Epithelial cell of esophagus (primary cell): ENCODE data around the gene THSD4.
A peak's percentile ranks its signal among the peaks of the same experiment; 100 is the strongest.

Experiments used
- DNase-seq: peaks from one replicate; pipeline ENCODE4 v3.0.0; 2010; ENCODE audit warnings: low read depth
- H3K4me3 ChIP-seq: 2 replicates; pipeline ENCODE4 v1.5.1; 2011; ENCODE audit warnings: mild to moderate bottlenecking, low read length, control low read depth
- TF ChIP-seq, protein P1 (sequence below): IDR thresholded peaks from 2 replicates; pipeline ENCODE4 v1.5.1; 2011; ENCODE audit warnings: low read depth, mild to moderate bottlenecking, low read length, control low read depth, inconsistent platforms; ENCODE audit not compliant: insufficient read depth; ENCODE audit errors: missing control alignments

Gene THSD4

DNA sequence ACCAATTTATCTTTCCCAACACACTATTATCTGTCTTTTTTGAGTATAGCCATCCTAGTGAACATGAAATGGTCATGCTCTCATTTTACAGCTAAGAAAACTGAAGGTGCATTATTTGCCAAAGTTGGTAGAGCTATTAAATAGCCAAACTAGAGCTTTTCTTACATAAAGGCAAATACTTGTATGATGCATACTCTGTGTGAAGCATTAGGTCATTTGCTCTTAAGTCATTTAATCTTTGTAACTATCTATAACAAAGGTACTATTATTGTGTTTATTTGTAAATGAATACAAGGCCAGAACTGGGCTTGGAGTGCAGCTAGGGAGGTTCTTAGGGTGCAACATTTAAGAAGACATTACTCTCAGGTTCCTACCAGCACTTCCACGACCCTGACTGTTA, 123.7 kb downstream of the THSD4 start:
- TF ChIP-seq, protein P1, sequence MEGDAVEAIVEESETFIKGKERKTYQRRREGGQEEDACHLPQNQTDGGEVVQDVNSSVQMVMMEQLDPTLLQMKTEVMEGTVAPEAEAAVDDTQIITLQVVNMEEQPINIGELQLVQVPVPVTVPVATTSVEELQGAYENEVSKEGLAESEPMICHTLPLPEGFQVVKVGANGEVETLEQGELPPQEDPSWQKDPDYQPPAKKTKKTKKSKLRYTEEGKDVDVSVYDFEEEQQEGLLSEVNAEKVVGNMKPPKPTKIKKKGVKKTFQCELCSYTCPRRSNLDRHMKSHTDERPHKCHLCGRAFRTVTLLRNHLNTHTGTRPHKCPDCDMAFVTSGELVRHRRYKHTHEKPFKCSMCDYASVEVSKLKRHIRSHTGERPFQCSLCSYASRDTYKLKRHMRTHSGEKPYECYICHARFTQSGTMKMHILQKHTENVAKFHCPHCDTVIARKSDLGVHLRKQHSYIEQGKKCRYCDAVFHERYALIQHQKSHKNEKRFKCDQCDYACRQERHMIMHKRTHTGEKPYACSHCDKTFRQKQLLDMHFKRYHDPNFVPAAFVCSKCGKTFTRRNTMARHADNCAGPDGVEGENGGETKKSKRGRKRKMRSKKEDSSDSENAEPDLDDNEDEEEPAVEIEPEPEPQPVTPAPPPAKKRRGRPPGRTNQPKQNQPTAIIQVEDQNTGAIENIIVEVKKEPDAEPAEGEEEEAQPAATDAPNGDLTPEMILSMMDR, result no peak
- H3K4me3 ChIP-seq, result no peak overlapping the region
- no peak for DNase-seq

DNA sequence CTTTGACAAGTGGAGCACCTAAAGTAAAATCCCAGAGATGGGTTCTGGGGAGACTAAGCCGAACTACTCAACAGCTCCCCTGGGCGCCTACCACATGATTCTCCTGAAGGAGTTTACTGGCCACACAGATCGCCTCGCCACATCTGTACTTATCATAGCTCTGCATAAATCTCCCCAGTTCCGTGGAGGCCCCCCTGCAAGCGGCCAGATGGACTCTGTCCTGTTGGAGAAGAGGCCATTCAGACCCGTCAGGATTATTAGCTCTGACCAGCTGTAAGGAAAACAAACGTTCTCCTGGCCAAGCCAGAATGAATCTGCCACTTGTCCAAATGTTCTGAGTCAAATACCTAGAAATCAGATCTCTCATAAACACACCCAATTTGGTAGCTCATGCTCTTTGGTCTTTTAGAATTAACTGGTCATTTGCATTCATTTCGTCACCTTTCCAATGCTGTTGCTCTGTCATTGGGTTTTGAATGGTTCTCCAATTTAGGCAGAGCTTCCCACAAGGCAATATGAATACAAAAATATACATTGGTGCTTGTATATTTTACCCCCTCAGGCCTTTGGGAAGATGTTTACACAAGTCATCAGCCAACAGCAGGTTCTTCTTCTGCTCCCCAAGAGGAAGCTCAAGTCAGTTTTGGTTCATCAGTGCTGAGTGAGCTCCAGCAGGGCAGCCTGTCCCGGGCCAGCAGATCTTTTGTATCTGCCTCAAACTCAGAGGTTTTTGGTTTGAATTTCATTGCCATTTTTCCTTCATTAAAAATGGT, 124.5 kb downstream of the THSD4 start:
- H3K4me3 ChIP-seq, result no peak overlapping the region

DNA sequence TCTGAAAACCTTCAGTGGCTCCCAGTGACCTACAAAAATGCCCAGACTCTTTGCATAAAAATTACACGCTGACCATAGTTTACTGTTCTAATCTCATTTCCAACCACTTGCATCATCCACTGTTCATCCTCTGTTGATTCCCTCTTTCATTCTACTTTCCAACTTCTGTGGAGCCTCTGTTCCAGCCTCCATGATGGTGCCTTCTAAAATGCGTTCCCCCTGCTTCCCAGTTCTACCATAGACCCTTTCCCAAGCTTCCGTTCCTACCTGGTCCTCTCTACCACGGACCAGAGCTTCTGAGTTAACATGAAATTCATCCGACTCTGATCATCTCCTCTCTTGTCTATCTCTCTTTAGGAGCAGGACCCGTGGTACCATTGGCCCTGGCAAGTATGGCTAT, 127.0 kb downstream of the THSD4 start:
- H3K4me3 ChIP-seq, result no peak overlapping the region
- no peak for DNase-seq
- TF ChIP-seq, protein P1, result no peak

More for the DNA sequence above, 124.5 kb downstream of the THSD4 start:
- DNase-seq, result no peak
- TF ChIP-seq, protein P1, result no peak

DNA sequence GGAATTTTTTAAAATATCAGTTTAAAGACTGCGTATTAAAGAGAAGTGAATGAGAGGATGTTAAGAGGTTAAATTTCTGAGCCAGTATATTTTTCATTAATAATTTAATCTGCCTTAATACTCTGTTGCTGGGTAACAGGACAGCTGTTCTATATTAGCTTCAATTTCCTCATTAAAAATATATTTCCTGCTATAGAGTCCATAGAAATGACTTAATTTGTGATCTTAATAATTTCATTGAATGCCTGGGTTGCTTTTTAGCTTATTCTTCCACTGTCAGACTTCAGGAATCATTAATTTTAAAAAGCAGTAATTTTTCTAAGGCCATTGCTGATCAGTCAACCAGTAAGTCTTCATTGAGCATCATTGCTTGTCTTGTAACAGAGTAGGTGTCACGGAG, 129.0 kb downstream of the THSD4 start:
- no peak for DNase-seq
- TF ChIP-seq, protein P1, result no peak
- no peak overlapping the region for H3K4me3 ChIP-seq

DNA sequence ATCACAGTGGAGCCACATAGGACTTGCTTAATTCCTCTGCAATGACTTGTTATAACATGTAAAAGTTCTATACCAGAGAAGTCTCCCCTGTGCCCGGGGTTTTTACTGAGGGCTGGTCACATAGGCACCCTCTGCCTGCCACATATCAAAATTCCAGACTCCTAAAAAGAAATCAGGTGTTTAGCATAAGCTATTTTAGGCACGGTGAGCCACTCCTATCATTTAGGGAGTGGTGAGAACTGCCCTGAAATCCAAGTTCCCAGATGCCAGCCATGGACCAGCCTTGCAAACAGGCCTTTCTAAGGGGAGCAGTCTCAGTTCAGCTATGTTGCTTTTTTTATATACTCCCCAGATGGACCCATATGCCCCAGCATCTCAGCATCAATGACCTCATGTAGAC, 130.3 kb downstream of the THSD4 start:
- DNase-seq, result peak; percentile 49
- TF ChIP-seq, protein P1, result no peak
- H3K4me3 ChIP-seq, result no peak overlapping the region

DNA sequence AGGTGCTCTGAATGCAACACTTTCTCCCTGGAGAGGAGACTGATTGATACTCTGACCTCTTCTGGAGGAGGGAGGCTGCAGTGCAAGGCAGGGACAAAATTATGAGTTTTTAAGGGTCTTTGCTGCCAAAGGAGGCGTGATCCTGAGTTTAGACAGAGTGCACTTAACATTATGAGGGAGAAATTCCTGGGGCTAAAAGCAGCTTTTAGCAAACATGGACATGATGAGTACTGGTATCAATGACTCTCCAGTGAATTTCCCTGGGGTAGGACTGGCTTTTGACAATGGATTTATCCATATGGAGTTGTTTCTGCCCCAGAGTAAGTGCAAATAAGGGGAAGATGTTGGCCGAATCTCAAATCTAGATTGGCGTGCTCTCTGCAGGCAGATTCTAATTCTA, 133.1 kb downstream of the THSD4 start:
- TF ChIP-seq, protein P1, result no peak
- DNase-seq, result no peak
- H3K4me3 ChIP-seq, result no peak overlapping the region

DNA sequence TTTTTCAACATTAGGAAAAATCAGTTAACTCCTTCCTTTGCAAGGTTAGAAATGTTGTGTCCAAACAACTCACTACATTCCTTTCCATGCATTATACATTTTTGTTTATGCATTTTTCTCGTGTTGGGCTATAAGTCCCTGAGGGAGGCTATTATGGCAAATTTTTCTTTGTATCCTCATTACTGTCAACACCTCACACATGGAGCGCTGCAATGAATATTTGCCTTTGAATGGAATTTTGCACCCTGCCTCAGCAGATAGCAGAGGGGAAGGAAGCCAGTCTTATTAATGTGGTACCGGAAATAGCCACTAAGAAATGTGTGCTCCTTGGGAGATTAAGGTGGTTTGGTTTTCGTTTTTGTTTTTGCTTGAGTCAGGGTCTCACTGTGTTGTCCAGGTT, 134.7 kb downstream of the THSD4 start:
- no peak for DNase-seq
- no peak overlapping the region for H3K4me3 ChIP-seq
- TF ChIP-seq, protein P1, result no peak
